HCEC 1CT (cell line): Measurements from ENCODE around the gene CA6.
"Not testable (repeated sequence)": the region's sequence is repeated elsewhere in the genome, so short reads cannot be mapped to it uniquely, and the experiment has no call there.

Experiments used
- DNase-seq: peaks from one replicate; pipeline ENCODE4 v3.0.0-alpha.2; 2017

CA6 gene

DNA sequence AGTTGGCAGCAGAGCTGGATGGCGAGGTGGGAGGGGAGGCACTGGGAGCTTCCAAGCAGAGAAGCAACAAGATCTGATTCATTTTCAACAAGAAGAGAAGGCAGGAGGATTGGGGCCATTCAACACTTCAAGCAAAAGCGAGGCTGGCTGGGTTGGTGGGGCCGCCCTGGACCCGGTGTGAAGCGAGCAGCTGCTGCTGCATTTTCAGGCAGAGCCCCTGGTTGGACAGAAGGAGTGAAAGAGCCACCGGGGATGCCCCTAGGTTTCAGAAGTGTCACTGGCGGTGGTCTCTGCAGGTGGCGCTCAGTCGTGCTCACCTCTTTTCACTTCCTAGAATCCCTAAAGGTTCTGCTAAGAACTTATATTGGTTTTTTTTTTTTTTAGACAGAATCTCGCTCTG lies 62.6 kb downstream of the CA6 start:
- no peak for DNase-seq

DNA sequence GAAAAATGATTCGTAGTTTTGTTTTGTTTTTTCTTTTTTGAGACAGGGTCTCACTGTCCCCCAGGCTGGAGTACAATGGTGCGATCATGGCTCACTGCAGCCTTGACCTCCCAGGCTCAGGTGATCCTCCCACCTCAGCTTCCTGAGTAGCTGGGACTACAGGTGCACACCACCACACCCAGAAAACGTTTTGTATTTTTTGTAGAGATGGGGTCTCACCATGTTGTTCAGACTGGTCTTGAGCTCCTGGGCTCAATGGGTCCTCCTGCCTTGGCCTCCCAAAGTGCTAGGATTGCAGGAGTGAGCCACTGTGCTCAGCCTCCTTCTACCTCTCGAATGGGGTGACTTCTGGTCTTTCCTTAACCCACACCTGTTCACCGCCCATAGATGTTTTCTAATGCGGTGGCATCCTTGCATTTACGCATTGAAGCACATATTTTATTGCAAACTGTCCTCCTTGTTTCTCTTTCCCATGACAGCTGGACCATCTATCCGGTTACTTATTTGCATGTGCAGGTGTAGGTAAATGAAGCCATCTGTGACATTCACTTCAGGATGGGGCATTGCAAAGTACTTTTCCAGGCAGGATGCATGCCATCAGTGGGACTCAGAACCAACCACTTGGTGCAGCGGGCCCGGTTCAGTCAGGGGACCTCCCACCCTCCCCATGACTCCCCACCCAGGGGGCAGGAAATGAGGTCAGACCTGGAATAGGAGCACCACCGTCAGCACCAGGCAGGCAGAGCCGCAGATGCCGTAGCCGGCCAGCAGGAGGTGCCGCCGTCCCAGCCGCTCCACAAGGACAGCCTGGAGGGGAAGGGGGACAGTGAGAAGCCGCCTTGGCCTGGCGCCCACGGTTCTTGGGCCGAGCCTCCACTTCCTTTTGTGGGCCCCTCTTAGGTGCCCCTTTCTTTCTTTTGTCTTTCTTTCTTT lies 64.0 kb downstream of the CA6 start:
- DNase-seq = no peak

DNA sequence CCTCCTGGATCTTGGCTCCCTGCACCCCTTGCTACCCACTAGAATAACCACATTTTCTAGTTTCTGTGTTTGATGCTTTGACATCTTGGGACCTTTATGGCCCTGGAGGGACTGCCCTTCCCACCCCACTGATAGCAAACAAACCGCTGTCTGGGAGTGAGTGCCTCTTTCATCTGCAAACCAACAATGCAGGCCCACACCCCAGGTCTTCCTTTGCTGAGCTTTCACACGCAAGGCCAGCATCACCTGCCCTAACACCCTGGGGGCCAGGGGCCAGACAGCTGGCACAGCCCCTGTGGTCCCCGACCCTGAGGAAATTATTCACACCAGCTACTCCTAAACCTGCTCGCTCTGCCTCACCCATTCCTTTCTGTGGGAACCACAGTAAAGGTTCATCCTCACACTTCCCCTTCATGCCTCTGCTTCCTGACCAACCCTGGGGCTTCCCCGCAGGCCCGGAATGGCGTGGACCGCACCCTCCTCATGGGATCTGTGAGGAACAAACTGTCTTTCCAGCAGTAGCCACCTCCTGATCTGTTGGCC lies 65.2 kb downstream of the CA6 start:
- DNase-seq = no peak

DNA sequence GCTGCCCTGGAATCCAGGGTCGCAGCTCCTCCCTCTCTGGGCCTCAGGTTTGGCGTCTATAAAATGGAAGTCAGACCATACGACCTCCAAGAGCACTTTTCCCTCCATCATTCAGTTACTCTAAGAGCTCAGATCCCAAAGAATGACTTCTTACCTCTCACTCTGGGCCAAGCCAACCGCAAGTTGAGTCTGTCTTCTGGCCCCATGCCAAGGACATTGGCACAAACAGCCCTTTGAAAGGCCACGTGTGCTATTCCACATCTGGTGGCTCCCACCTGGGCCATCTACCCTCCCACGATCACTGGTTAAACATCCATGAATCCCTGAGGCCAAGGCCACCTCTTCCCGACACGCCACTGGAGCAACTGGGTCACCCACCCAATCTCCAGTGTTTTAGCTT lies 68.2 kb downstream of the CA6 start:
- DNase-seq = no peak

DNA sequence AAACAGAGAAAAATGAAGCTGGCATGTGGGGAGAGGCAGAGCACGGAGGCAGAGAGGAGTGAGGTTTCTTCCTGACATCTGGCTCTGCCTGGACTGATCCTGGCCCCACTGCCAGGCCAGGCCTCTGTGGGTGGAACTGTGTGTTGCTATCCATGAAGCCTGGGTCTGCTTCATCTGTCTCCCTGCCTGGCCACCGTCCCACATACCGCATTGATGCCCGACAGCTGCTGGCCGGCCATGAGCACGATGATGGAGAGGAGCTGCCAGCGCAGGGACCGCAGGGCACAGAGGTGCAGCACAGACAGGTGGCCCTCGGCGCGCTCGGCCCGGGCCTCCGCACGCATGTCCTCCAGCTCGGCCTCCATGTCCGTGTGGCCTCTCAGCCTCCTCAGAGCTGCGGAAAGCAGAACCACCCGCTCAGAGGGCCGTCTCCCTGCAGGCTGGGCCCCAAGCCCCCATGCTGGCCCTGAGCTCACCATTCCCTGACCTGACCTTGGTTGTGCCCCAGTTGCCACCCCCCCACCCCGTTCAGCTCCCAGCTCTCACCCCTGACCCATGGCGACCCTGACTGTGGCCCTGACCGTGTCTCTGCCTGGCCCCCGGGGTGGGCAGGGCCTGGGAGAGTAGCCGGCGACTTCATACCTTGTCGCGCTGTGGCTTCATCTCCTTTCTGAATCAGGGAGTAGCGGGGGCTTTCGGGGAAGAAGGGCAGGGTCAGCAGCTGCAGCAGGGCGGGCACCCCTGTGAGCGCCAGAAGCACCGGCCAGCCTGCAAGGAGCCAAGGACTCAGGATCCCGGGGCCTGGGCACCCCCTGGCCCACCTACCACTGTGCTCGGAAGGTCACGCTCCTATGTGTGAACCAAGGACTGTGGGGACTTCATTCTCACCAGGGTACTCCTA lies 69.1 kb downstream of the CA6 start:
- no peak for DNase-seq

DNA sequence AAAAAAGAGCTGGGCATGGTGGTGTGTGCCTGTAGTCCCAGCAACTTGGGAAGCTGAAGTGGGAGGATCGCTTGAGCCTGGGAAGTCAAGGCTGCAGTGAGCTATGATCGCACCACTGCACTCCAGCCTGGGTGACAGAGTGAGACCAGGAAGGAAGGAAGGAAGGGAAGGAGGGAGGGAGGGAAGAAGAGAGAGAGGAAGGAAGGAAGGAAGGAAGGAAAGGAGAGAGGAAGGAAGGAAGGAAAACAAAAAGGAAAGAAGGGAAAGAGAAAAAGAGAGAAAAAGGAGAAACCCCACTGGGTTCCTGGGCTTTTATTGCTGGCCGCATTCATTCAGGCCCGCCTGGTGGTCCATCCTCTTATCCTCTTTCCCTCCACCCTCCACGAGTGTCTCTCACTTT lies 70.8 kb downstream of the CA6 start:
- DNase-seq = no peak

DNA sequence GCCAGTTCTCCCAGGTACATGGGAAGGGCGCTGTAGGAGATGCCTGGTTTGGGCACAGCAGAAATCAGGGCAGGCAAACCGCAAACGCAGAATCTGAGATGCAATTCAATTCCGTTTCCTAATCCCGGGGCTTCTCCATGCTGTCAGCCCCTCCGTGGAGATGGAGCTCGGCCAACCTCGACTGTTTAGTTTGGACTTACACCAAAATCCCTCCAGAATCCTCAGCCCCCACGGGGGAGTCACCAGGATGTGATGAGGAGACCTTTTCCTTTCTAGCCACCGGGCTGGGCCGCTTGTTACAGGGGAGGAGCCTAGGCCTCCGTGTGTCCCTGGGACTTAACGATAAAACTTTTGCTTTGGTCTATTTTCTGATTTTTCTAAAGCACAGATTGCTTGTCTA lies 72.7 kb downstream of the CA6 start:
- DNase-seq = no peak

DNA sequence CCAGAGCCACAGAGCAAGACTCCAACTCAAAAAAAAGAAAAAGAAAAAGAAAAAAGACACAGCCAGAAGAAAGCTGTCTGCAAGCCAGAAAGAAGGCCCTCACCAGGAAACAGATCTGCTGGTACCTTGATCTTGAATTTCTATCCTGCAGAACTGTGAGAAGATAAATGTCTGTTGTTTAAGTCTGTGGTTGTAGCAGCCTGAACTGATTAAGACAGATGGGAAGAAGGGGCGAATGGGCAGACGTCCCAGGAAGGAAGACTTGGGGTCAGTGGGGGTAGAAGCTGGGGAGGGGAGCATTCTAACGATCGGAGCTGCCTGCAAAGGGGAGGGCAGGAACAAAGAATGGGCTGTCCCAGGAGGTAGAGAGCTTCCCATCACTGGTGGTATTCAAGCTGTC lies 74.2 kb downstream of the CA6 start:
- no peak for DNase-seq

DNA sequence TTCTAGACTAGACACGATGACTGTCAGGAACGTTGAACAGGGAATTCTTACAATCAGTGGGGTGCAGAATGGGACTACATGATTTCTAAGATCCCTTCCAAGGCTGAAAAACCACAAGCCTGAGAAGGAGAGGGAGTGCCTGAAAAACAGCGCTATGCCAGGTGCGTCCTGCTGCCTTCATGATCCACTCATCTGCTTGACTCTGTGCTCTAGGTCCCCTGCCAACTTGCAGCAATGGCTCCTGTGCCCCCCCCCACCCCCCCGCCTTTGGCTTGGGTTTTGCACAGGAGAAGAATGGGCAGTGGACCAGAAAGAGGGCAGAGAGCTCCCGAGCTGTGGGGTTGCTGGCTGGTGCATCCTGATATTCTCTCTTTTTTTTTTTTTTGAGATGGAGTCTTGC lies 74.6 kb downstream of the CA6 start:
- no peak for DNase-seq

DNA sequence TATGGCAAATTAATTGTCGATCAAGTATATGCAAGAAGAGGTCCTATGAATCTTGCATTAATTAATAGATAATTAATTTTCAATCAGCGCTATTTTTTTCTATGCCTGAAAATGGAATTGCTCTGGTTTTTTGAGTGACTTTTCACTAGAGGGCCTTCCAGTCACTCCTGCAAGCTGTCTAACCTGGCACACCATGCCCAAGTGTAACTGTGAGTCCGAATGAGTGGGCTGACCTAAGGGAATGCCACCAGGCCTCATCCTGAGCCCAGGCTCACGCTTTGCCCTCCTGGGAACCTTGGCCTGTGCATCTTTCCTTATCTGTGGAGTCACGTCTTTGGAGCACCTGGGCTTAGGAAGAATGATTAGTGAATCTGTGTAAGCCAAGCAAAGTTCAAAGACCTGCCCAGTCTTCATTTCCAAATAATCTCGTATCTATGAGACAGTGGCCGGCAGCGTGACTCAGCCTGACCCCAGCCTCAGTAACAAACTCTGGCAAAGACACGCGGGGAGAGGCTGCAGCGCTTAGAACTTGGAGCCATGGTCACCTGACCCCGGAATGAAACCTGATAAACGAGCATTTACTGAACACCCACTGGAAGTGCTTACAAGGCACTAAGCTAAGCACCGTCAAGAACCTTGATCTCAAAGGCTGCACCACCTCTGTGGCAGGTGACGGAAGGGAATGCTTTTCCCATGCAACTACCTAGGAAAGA lies 76.5 kb downstream of the CA6 start:
- DNase-seq = not testable (repeated sequence)

DNA sequence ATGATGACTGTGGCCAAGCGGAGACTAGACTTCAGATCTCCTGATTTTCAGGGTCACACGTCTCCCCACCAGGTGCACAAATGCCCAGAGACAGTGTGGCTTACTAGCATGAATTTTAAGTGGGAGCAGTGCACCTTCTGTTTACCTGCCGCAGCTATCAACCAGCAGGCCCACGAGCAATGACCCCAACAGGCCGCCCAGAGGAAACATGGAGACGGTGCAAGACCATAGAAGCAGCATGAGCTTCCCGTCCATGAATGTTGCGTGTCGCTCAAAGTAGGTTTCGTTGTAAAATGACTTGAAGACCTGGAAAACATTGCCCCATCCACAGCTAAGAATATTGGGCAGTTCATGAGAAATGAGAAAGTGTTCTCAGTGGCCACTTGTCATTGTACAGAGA lies 77.1 kb downstream of the CA6 start:
- no peak for DNase-seq
